GM23338 (cell line): ENCODE measurements around the gene TCF7L1. TPM values are rescaled to one million over a fixed set of nuclear protein-coding genes. Genes with fewer than 3 reads are reported as not detected.
A peak's percentile ranks its signal among the peaks of the same experiment; 100 is the strongest.

Source experiments
- ATAC-seq: fragments of 200-7000 bp; cut with Tn5 transposase; 3 replicates; pipeline ENCODE4 v1.9.1; 2020
- DNase-seq: peaks from one replicate; pipeline ENCODE4 v3.0.0-alpha.2; 2015; ENCODE audit warnings: low spot score
- H2AFZ ChIP-seq: fragments of 200-600 bp; sonication (generic); 2 replicates; pipeline ENCODE4 v1.8.0; 2016; ENCODE audit warnings: antibody characterized with exemption, mild to moderate bottlenecking, moderate library complexity
- H3F3A ChIP-seq: fragments of 200-600 bp; sonication (generic); replicated peaks from 2 replicates; pipeline ENCODE4 v1.8.0; 2017; ENCODE audit warnings: antibody characterized with exemption, mixed run types, low read depth
- H3K27ac ChIP-seq: fragments of 200-600 bp; sonication (generic); 2 replicates; pipeline ENCODE4 v1.6.1; 2016; ENCODE audit warnings: low read depth
- H3K27me3 ChIP-seq: fragments of 200-600 bp; sonication (generic); 2 replicates; pipeline ENCODE4 v1.8.0; 2016; ENCODE audit warnings: mild to moderate bottlenecking, mixed run types, moderate library complexity; ENCODE audit not compliant: insufficient read depth
- H3K36me3 ChIP-seq: fragments of 200-600 bp; sonication (generic); 2 replicates; pipeline ENCODE4 v1.8.0; 2016; ENCODE audit warnings: mild to moderate bottlenecking; ENCODE audit not compliant: insufficient read depth
- H3K4me1 ChIP-seq: fragments of 200-600 bp; sonication (generic); 2 replicates; pipeline ENCODE4 v1.8.0; 2016; ENCODE audit warnings: mild to moderate bottlenecking, moderate library complexity; ENCODE audit not compliant: insufficient read depth
- H3K4me2 ChIP-seq: fragments of 200-600 bp; sonication (generic); 2 replicates; pipeline ENCODE4 v1.7.1; 2017; ENCODE audit warnings: mixed run types
- H3K4me3 ChIP-seq: fragments of 200-600 bp; sonication (generic); 2 replicates; pipeline ENCODE4 v1.6.1; 2016; ENCODE audit warnings: mixed run types
- H3K79me2 ChIP-seq: fragments of 200-600 bp; sonication (generic); replicated peaks from 2 replicates; pipeline ENCODE4 v1.8.0; 2017; ENCODE audit warnings: mild to moderate bottlenecking; ENCODE audit not compliant: insufficient read depth
- H3K9me2 ChIP-seq: fragments of 200-600 bp; sonication (generic); 2 replicates; pipeline ENCODE4 v1.8.0; 2017; ENCODE audit not compliant: insufficient read depth
- H4K20me1 ChIP-seq: fragments of 200-600 bp; sonication (generic); replicated peaks from 2 replicates; pipeline ENCODE4 v1.8.0; 2017; ENCODE audit warnings: mild to moderate bottlenecking; ENCODE audit not compliant: insufficient read depth
- H3K27ac Mint-ChIP-seq: 2 replicates; pipeline ENCODE4 v1.8.0; 2020; ENCODE audit warnings: inconsistent platforms, mild to moderate bottlenecking, moderate library complexity, mixed read lengths
- H3K27me3 Mint-ChIP-seq: 3 replicates; pipeline ENCODE4 v1.8.0; 2022; ENCODE audit warnings: low read depth, mild to moderate bottlenecking, moderate library complexity, mixed read lengths, inconsistent platforms; ENCODE audit not compliant: insufficient read depth, poor library complexity
- H3K36me3 Mint-ChIP-seq: 3 replicates; pipeline ENCODE4 v1.8.0; 2021; ENCODE audit warnings: low read depth, mild to moderate bottlenecking, inconsistent platforms, moderate library complexity, mixed read lengths
- H3K4me1 Mint-ChIP-seq: 3 replicates; pipeline ENCODE4 v1.8.0; 2020; ENCODE audit warnings: mild to moderate bottlenecking, inconsistent platforms, mixed read lengths
- H3K4me3 Mint-ChIP-seq: 3 replicates; pipeline ENCODE4 v1.8.0; 2021; ENCODE audit warnings: moderate library complexity, mild to moderate bottlenecking, inconsistent platforms, mixed read lengths
- H3K9me3 Mint-ChIP-seq: 3 replicates; pipeline ENCODE4 v1.8.0; 2020; ENCODE audit warnings: moderate library complexity, mild to moderate bottlenecking, inconsistent platforms, mixed read lengths
- EZH2 ChIP-seq: fragments of 200-600 bp; sonication (generic); IDR thresholded peaks from one replicate; pipeline ENCODE4 v1.8.0; 2017; ENCODE audit warnings: antibody characterized with exemption, mild to moderate bottlenecking, low read depth; ENCODE audit not compliant: unreplicated experiment
- ZNF114 ChIP-seq: fragments of 250-450 bp; sonication (Bioruptor Pico); IDR thresholded peaks from 2 replicates; pipeline ENCODE4 v1.5.0; 2020; ENCODE audit warnings: mild to moderate bottlenecking, moderate library complexity
- polyA plus RNA-seq: library from polyadenylated mRNA; unstranded; fragments of >200 nt; fragmentation: Nextera tagmentation; extraction: Ambion mirVana; gene quantifications from 2 replicates; pipeline ENCODE4 v1.2.1, GENCODE V29; 2016
- total RNA-seq: library from RNA; depleted of rRNA; stranded (reverse); fragments of >200 nt; shearing (Covaris generic); gene quantifications from 2 replicates; pipeline ENCODE4 v1.2.3, GENCODE V29; 2014
- TF ChIP-seq, protein P1 (sequence below): fragments of 250-450 bp; sonication (Bioruptor Pico); IDR thresholded peaks from 2 replicates; pipeline ENCODE4 v1.5.0; 2020; ENCODE audit warnings: mild to moderate bottlenecking, moderate library complexity
- TF ChIP-seq, protein P2 (sequence below), 2 experiments: fragments of 200-600 bp in 1 of 2; sonication (generic) in 1 of 2; conservative IDR thresholded peaks; 2 replicates each; pipeline versions ENCODE4 v1.5.1 to v1.6.1; 2016 to 2017; ENCODE audit warnings: antibody characterized with exemption in 2 of 2, low read depth in 2 of 2, mild to moderate bottlenecking in 2 of 2, moderate library complexity in 1 of 2

The TCF7L1 gene
- total and polyA plus RNA-seq, 2 experiments from 2014 or later, result 47.3 to 101 TPM

DNA sequence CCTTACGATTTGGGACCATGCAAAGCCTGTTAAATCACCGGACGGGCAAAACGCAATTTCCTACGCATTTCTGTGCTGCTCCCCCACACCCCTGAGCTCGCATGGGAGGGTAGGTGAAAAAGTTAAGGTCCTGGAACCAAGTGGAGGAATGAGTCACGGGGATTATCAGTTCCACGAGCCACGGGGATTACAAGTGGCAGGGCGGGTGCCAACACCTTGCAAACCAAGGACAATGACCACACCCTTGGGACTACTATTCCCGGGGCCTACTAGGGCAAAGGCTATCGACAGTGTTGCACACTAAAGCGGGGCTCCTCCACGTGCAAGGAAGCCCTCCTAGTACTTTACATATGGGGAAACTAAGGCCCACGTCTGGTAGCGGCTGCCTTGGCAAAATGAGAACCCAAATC is 220.7 kb downstream of the TCF7L1 start:
- Histone ChIP-seq H2AFZ (peak overlapping the region; percentile 92), H3K79me2 (no peaks in the 10 kb centered on the region), H3K4me1 (peaks cover 15% of the 10 kb centered on the region), H3K4me2 (peak overlapping the region; percentile 83), H3K27me3 (no peaks in the 10 kb centered on the region), H3K27ac (no peak overlapping the region), H3K36me3 (no peaks in the 10 kb centered on the region), H3F3A (no peaks in the 10 kb centered on the region), H3K9me2 (no peaks in the 10 kb centered on the region), H4K20me1 (no peaks in the 10 kb centered on the region; the same call in none of the 2 replicates), H3K4me3 (peak overlapping the region; percentile 78)
- H3K27me3 Mint-ChIP-seq, result peaks cover 6% of the 10 kb centered on the region
- no peak for TF ChIP-seq EZH2
- TF ChIP-seq, protein P1, sequence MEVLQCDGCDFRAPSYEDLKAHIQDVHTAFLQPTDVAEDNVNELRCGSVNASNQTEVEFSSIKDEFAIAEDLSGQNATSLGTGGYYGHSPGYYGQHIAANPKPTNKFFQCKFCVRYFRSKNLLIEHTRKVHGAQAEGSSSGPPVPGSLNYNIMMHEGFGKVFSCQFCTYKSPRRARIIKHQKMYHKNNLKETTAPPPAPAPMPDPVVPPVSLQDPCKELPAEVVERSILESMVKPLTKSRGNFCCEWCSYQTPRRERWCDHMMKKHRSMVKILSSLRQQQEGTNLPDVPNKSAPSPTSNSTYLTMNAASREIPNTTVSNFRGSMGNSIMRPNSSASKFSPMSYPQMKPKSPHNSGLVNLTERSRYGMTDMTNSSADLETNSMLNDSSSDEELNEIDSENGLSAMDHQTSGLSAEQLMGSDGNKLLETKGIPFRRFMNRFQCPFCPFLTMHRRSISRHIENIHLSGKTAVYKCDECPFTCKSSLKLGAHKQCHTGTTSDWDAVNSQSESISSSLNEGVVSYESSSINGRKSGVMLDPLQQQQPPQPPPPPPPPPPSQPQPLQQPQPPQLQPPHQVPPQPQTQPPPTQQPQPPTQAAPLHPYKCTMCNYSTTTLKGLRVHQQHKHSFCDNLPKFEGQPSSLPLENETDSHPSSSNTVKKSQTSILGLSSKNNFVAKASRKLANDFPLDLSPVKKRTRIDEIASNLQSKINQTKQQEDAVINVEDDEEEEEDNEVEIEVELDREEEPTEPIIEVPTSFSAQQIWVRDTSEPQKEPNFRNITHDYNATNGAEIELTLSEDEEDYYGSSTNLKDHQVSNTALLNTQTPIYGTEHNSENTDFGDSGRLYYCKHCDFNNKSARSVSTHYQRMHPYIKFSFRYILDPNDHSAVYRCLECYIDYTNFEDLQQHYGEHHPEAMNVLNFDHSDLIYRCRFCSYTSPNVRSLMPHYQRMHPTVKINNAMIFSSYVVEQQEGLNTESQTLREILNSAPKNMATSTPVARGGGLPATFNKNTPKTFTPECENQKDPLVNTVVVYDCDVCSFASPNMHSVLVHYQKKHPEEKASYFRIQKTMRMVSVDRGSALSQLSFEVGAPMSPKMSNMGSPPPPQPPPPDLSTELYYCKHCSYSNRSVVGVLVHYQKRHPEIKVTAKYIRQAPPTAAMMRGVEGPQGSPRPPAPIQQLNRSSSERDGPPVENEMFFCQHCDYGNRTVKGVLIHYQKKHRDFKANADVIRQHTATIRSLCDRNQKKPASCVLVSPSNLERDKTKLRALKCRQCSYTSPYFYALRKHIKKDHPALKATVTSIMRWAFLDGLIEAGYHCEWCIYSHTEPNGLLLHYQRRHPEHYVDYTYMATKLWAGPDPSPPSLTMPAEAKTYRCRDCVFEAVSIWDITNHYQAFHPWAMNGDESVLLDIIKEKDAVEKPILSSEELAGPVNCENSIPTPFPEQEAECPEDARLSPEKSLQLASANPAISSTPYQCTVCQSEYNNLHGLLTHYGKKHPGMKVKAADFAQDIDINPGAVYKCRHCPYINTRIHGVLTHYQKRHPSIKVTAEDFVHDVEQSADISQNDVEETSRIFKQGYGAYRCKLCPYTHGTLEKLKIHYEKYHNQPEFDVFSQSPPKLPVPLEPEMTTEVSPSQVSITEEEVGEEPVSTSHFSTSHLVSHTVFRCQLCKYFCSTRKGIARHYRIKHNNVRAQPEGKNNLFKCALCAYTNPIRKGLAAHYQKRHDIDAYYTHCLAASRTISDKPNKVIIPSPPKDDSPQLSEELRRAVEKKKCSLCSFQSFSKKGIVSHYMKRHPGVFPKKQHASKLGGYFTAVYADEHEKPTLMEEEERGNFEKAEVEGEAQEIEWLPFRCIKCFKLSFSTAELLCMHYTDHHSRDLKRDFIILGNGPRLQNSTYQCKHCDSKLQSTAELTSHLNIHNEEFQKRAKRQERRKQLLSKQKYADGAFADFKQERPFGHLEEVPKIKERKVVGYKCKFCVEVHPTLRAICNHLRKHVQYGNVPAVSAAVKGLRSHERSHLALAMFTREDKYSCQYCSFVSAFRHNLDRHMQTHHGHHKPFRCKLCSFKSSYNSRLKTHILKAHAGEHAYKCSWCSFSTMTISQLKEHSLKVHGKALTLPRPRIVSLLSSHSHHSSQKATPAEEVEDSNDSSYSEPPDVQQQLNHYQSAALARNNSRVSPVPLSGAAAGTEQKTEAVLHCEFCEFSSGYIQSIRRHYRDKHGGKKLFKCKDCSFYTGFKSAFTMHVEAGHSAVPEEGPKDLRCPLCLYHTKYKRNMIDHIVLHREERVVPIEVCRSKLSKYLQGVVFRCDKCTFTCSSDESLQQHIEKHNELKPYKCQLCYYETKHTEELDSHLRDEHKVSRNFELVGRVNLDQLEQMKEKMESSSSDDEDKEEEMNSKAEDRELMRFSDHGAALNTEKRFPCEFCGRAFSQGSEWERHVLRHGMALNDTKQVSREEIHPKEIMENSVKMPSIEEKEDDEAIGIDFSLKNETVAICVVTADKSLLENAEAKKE (CRISPR knock-in tag), result no peak
- TF ChIP-seq ZNF114 (CRISPR knock-in tag), result no peak
- TF ChIP-seq, protein P2, sequence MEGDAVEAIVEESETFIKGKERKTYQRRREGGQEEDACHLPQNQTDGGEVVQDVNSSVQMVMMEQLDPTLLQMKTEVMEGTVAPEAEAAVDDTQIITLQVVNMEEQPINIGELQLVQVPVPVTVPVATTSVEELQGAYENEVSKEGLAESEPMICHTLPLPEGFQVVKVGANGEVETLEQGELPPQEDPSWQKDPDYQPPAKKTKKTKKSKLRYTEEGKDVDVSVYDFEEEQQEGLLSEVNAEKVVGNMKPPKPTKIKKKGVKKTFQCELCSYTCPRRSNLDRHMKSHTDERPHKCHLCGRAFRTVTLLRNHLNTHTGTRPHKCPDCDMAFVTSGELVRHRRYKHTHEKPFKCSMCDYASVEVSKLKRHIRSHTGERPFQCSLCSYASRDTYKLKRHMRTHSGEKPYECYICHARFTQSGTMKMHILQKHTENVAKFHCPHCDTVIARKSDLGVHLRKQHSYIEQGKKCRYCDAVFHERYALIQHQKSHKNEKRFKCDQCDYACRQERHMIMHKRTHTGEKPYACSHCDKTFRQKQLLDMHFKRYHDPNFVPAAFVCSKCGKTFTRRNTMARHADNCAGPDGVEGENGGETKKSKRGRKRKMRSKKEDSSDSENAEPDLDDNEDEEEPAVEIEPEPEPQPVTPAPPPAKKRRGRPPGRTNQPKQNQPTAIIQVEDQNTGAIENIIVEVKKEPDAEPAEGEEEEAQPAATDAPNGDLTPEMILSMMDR (conservative IDR thresholded peaks at IDR 0.05; ENCODE audit: low read depth in 2 of 2), result no peak
- no peaks in the 10 kb centered on the region for H3K9me3 Mint-ChIP-seq
- H3K36me3 Mint-ChIP-seq, result peaks cover 19% of the 10 kb centered on the region
- peak overlapping the region; percentile 40; the same call in 1 of the 2 replicates for H3K27ac Mint-ChIP-seq
- no peak for DNase-seq
- peak overlapping the region; percentile 97 for H3K4me3 Mint-ChIP-seq
- peak; percentile 11 for ATAC-seq
- peaks cover 15% of the 10 kb centered on the region for H3K4me1 Mint-ChIP-seq
